ES-I3 (cell line): Measurements from ENCODE around the gene RBP2.

Experiments used
- H3K36me3 ChIP-seq: 2 replicates; pipeline ENCODE4 v1.6.1; 2013; ENCODE audit warnings: mild to moderate bottlenecking, low read length, control low read depth, moderate library complexity; ENCODE audit not compliant: insufficient read depth
- H3K4me1 ChIP-seq: 2 replicates; pipeline ENCODE4 v1.6.1; 2013; ENCODE audit warnings: mild to moderate bottlenecking, control low read depth, low read length; ENCODE audit not compliant: insufficient read depth
- H3K9ac ChIP-seq: 2 replicates; pipeline ENCODE4 v1.6.1; 2013; ENCODE audit warnings: low read depth, mild to moderate bottlenecking, low read length, moderate library complexity
- H3K9me3 ChIP-seq: 2 replicates; pipeline ENCODE4 v1.6.1; 2013; ENCODE audit warnings: mild to moderate bottlenecking, low read length, moderate library complexity; ENCODE audit not compliant: control insufficient read depth, insufficient read depth

The RBP2 gene

GRCh38 chr3:139443186-139443585, 33.1 kb downstream of the RBP2 start:
- Histone ChIP-seq H3K9me3 (no peaks in the 10 kb centered on the region), H3K9ac (no peak overlapping the region), H3K36me3 (no peaks in the 10 kb centered on the region), H3K4me1 (no peaks in the 10 kb centered on the region)

- H3K36me3 ChIP-seq = no peaks in the 10 kb centered on the region
- no peaks in the 10 kb centered on the region for H3K4me1 ChIP-seq
- no peak overlapping the region for H3K9ac ChIP-seq
- H3K9me3 ChIP-seq = no peaks in the 10 kb centered on the region
These were observed 34.7 kb downstream of the RBP2 start for GRCh38 chr3:139441656-139442055.

- no peaks in the 10 kb centered on the region for H3K4me1 ChIP-seq
- no peak overlapping the region for H3K9ac ChIP-seq
- H3K9me3 ChIP-seq = no peaks in the 10 kb centered on the region
- H3K36me3 ChIP-seq = no peaks in the 10 kb centered on the region
These were observed 35.4 kb downstream of the RBP2 start for GRCh38 chr3:139440639-139441556.

GRCh38 chr3:139439278-139439677, 37.0 kb downstream of the RBP2 start:
- Histone ChIP-seq H3K36me3 (no peaks in the 10 kb centered on the region), H3K9ac (no peak overlapping the region), H3K9me3 (no peaks in the 10 kb centered on the region), H3K4me1 (peaks cover 2% of the 10 kb centered on the region; the same call in 1 of the 2 replicates)

GRCh38 chr3:139434764-139435307, 41.5 kb downstream of the RBP2 start:
- Histone ChIP-seq H3K4me1 (peaks cover 4% of the 10 kb centered on the region; the same call in 1 of the 2 replicates), H3K9ac (no peak overlapping the region), H3K9me3 (no peaks in the 10 kb centered on the region), H3K36me3 (no peaks in the 10 kb centered on the region)

- no peaks in the 10 kb centered on the region for H3K36me3 ChIP-seq
- no peaks in the 10 kb centered on the region for H3K9me3 ChIP-seq
- H3K4me1 ChIP-seq = peaks cover 4% of the 10 kb centered on the region; the same call in 1 of the 2 replicates
- no peak overlapping the region for H3K9ac ChIP-seq
These were observed 42.1 kb downstream of the RBP2 start for GRCh38 chr3:139434228-139434627.

- no peak overlapping the region for H3K9ac ChIP-seq
- H3K4me1 ChIP-seq = peaks cover 4% of the 10 kb centered on the region; the same call in 1 of the 2 replicates
- no peaks in the 10 kb centered on the region for H3K9me3 ChIP-seq
- H3K36me3 ChIP-seq = no peaks in the 10 kb centered on the region
These were observed 43.2 kb downstream of the RBP2 start for GRCh38 chr3:139433089-139433488.

- Histone ChIP-seq H3K9me3 (no peaks in the 10 kb centered on the region), H3K9ac (no peak overlapping the region), H3K4me1 (peaks cover 4% of the 10 kb centered on the region; the same call in 1 of the 2 replicates), H3K36me3 (no peaks in the 10 kb centered on the region)
These were observed 45.8 kb downstream of the RBP2 start for GRCh38 chr3:139430493-139430892.

- Histone ChIP-seq H3K9me3 (no peaks in the 10 kb centered on the region), H3K4me1 (no peaks in the 10 kb centered on the region)
These were observed 48.8 kb downstream of the RBP2 start for GRCh38 chr3:139427283-139428060.

GRCh38 chr3:139425745-139426400, 50.4 kb downstream of the RBP2 start:
- H3K9me3 ChIP-seq = no peaks in the 10 kb centered on the region
- no peak overlapping the region for H3K9ac ChIP-seq
- H3K4me1 ChIP-seq = no peaks in the 10 kb centered on the region
- 0 out of 2 replicates have a peak, but pooled peaks cover 3% of the 10 kb centered on the region for H3K36me3 ChIP-seq

More at GRCh38 chr3:139427283-139428060, 48.8 kb downstream of the RBP2 start:
- no peak overlapping the region for H3K9ac ChIP-seq
- 0 out of 2 replicates have a peak, but pooled peaks cover 3% of the 10 kb centered on the region for H3K36me3 ChIP-seq

GRCh38 chr3:139423232-139423631, 53.1 kb downstream of the RBP2 start:
- H3K9me3 ChIP-seq = no peaks in the 10 kb centered on the region
- 0 out of 2 replicates have a peak, but pooled peaks cover 3% of the 10 kb centered on the region for H3K36me3 ChIP-seq
- H3K4me1 ChIP-seq = no peaks in the 10 kb centered on the region
- no peak overlapping the region for H3K9ac ChIP-seq

GRCh38 chr3:139421460-139421859, 54.9 kb downstream of the RBP2 start:
- Histone ChIP-seq H3K9ac (no peak overlapping the region), H3K36me3 (0 out of 2 replicates have a peak, but pooled peaks cover 3% of the 10 kb centered on the region), H3K4me1 (no peaks in the 10 kb centered on the region)

GRCh38 chr3:139421040-139421439, 55.3 kb downstream of the RBP2 start:
- Histone ChIP-seq H3K36me3 (0 out of 2 replicates have a peak, but pooled peaks cover 3% of the 10 kb centered on the region), H3K9me3 (no peaks in the 10 kb centered on the region), H3K4me1 (no peaks in the 10 kb centered on the region), H3K9ac (no peak overlapping the region)

More at GRCh38 chr3:139421460-139421859, 54.9 kb downstream of the RBP2 start:
- no peaks in the 10 kb centered on the region for H3K9me3 ChIP-seq

GRCh38 chr3:139418144-139418543, 58.2 kb downstream of the RBP2 start:
- Histone ChIP-seq H3K9ac (no peak overlapping the region), H3K9me3 (no peaks in the 10 kb centered on the region), H3K36me3 (no peaks in the 10 kb centered on the region), H3K4me1 (no peaks in the 10 kb centered on the region)
